HG02588 (cell line): ENCODE data around the gene ST14.
"Not testable (repeated sequence)": the region's sequence is repeated elsewhere in the genome, so short reads cannot be mapped to it uniquely, and the experiment has no call there.

Experiments used
- ATAC-seq: cut with Tn5 transposase; IDR thresholded peaks from one replicate; pipeline ENCODE4 v1.9.1; 2021; ENCODE audit warnings: mild to moderate bottlenecking, moderate library complexity; ENCODE audit not compliant: unreplicated experiment

ST14 gene

GRCh38 chr11:130163346-130164220 is 4.0 kb downstream of the ST14 start:
- no peak for ATAC-seq

GRCh38 chr11:130164221-130164570 is 4.6 kb downstream of the ST14 start:
- ATAC-seq = no peak

GRCh38 chr11:130165601-130166456 is 6.2 kb downstream of the ST14 start:
- ATAC-seq = no peak

GRCh38 chr11:130166457-130166784 is 6.8 kb downstream of the ST14 start:
- no peak for ATAC-seq

- ATAC-seq = no peak
These were observed 7.6 kb downstream of the ST14 start for GRCh38 chr11:130167146-130167545.

- ATAC-seq = no peak
These were observed 8.5 kb downstream of the ST14 start for GRCh38 chr11:130168105-130168504.

- no peak for ATAC-seq
These were observed 10.8 kb downstream of the ST14 start for GRCh38 chr11:130170345-130170744.

- ATAC-seq = no peak
These were observed 12.0 kb downstream of the ST14 start for GRCh38 chr11:130171534-130171933.

- not testable (repeated sequence) for ATAC-seq
These were observed 12.4 kb downstream of the ST14 start for GRCh38 chr11:130172001-130172400.

GRCh38 chr11:130174642-130175041 is 15.1 kb downstream of the ST14 start:
- ATAC-seq = no peak

- no peak for ATAC-seq
These were observed 16.3 kb downstream of the ST14 start for GRCh38 chr11:130175898-130176297.

GRCh38 chr11:130177782-130178181 is 18.2 kb downstream of the ST14 start:
- no peak for ATAC-seq

- ATAC-seq = no peak
These were observed 19.1 kb downstream of the ST14 start for GRCh38 chr11:130178441-130179339.

- ATAC-seq = no peak
These were observed 20.1 kb downstream of the ST14 start for GRCh38 chr11:130179396-130180306.

- no peak for ATAC-seq
These were observed 20.9 kb downstream of the ST14 start for GRCh38 chr11:130180491-130180890.

GRCh38 chr11:130180896-130181294 is 21.3 kb downstream of the ST14 start:
- no peak for ATAC-seq

- ATAC-seq = peak; percentile 74
These were observed 22.0 kb downstream of the ST14 start for GRCh38 chr11:130181295-130182272.

- ATAC-seq = no peak
These were observed 24.5 kb downstream of the ST14 start for GRCh38 chr11:130183878-130184610.
